H9 (cell line): Measurements from ENCODE around the gene DOCK11. TPM values are rescaled to one million over a fixed set of nuclear protein-coding genes. Genes with fewer than 3 reads are reported as not detected.

ENCODE experiments used
- DNase-seq: peaks from one replicate; pipeline ENCODE4 v3.0.0-alpha.2; 2017
- H2AFZ ChIP-seq: one replicate; pipeline ENCODE4 v1.6.1; 2013; ENCODE audit warnings: mild to moderate bottlenecking, low read length, control low read depth, moderate library complexity
- H2AK5ac ChIP-seq: 2 replicates; pipeline ENCODE4 v1.6.1; 2013; ENCODE audit warnings: low read length, control low read depth, mixed read lengths; ENCODE audit not compliant: insufficient read length
- H2BK120ac ChIP-seq: one replicate; pipeline ENCODE4 v1.6.1; 2013; ENCODE audit warnings: low read depth, mild to moderate bottlenecking, low read length, control low read depth, inconsistent platforms; ENCODE audit not compliant: poor library complexity, severe bottlenecking
- H2BK12ac ChIP-seq: 2 replicates; pipeline ENCODE4 v1.6.1; 2013; ENCODE audit warnings: low read length, control low read depth, mixed read lengths, low read depth; ENCODE audit not compliant: insufficient read length
- H2BK15ac ChIP-seq: 2 replicates; pipeline ENCODE4 v1.6.1; 2013; ENCODE audit warnings: low read depth, low read length, control low read depth
- H2BK20ac ChIP-seq: one replicate; pipeline ENCODE4 v1.6.1; 2013; ENCODE audit warnings: low read depth, mild to moderate bottlenecking, low read length, control low read depth, inconsistent platforms; ENCODE audit not compliant: poor library complexity, severe bottlenecking
- H2BK5ac ChIP-seq: 2 replicates; pipeline ENCODE4 v1.6.1; 2013; ENCODE audit warnings: low read length, control low read depth, mixed read lengths; ENCODE audit not compliant: insufficient read length
- H3K14ac ChIP-seq: 2 replicates; pipeline ENCODE4 v1.6.1; 2013; ENCODE audit warnings: low read length, control low read depth; ENCODE audit not compliant: insufficient read depth
- H3K18ac ChIP-seq: 2 replicates; pipeline ENCODE4 v1.6.1; 2013; ENCODE audit warnings: low read depth, mild to moderate bottlenecking, mixed read lengths, low read length, control low read depth; ENCODE audit not compliant: insufficient read length
- H3K23ac ChIP-seq: 2 replicates; pipeline ENCODE4 v1.6.1; 2013; ENCODE audit warnings: low read length, control low read depth, mixed read lengths, low read depth; ENCODE audit not compliant: insufficient read length
- H3K23me2 ChIP-seq: 2 replicates; pipeline ENCODE4 v1.6.1; 2013; ENCODE audit warnings: low read depth, mild to moderate bottlenecking, mixed read lengths, low read length, control low read depth; ENCODE audit not compliant: insufficient read length, poor library complexity, severe bottlenecking
- H3K27ac ChIP-seq: 2 replicates; pipeline ENCODE4 v1.5.1; 2013; ENCODE audit warnings: low read length, control low read depth, mixed read lengths, low read depth; ENCODE audit not compliant: insufficient read length
- H3K27me3 ChIP-seq: 2 replicates; pipeline ENCODE4 v1.6.1; 2013; ENCODE audit warnings: low read length, control low read depth, inconsistent platforms; ENCODE audit not compliant: insufficient read depth
- H3K4ac ChIP-seq: 2 replicates; pipeline ENCODE4 v1.6.1; 2013; ENCODE audit warnings: low read depth, mild to moderate bottlenecking, control low read depth, inconsistent platforms, low read length, moderate library complexity
- H3K4me1 ChIP-seq: 2 replicates; pipeline ENCODE4 v1.6.1; 2013; ENCODE audit warnings: low read length, control low read depth, inconsistent platforms; ENCODE audit not compliant: insufficient read depth
- H3K4me2 ChIP-seq: 2 replicates; pipeline ENCODE4 v1.6.1; 2013; ENCODE audit warnings: low read length, control low read depth, mixed read lengths; ENCODE audit not compliant: insufficient read length, insufficient read depth
- H3K56ac ChIP-seq: 2 replicates; pipeline ENCODE4 v1.6.1; 2013; ENCODE audit warnings: low read depth, mild to moderate bottlenecking, mixed read lengths, low read length, control low read depth; ENCODE audit not compliant: insufficient read length
- H3K79me1 ChIP-seq: 2 replicates; pipeline ENCODE4 v1.6.1; 2013; ENCODE audit warnings: low read depth, mild to moderate bottlenecking, moderate library complexity, low read length, control low read depth, inconsistent platforms; ENCODE audit not compliant: insufficient read depth, poor library complexity, severe bottlenecking
- H3K79me2 ChIP-seq: 2 replicates; pipeline ENCODE4 v1.6.1; 2013; ENCODE audit warnings: low read length, control low read depth, inconsistent platforms; ENCODE audit not compliant: insufficient read depth
- H3K9ac ChIP-seq: 2 replicates; pipeline ENCODE4 v1.6.1; 2013; ENCODE audit warnings: low read length, control low read depth, mixed read lengths; ENCODE audit not compliant: insufficient read length; ENCODE audit errors: extremely low read depth
- H3K9me3 ChIP-seq: one replicate; pipeline ENCODE4 v1.6.1; 2013; ENCODE audit warnings: low read depth, low read length, inconsistent platforms; ENCODE audit not compliant: control insufficient read depth
- H3T11ph ChIP-seq: one replicate; pipeline ENCODE4 v1.6.1; 2013; ENCODE audit warnings: mild to moderate bottlenecking, low read length, control low read depth, inconsistent platforms
- H4K20me1 ChIP-seq: one replicate; pipeline ENCODE4 v1.6.1; 2013; ENCODE audit not compliant: control insufficient read depth, insufficient read length, insufficient read depth
- H4K5ac ChIP-seq: 2 replicates; pipeline ENCODE4 v1.6.1; 2013; ENCODE audit warnings: low read depth, mild to moderate bottlenecking, mixed read lengths, low read length, control low read depth; ENCODE audit not compliant: insufficient read length
- H4K8ac ChIP-seq: replicated peaks from 2 replicates; pipeline ENCODE4 v1.6.1; 2013; ENCODE audit warnings: low read length, control low read depth, mixed read lengths, low read depth; ENCODE audit not compliant: insufficient read length
- H4K91ac ChIP-seq: 2 replicates; pipeline ENCODE4 v1.6.1; 2013; ENCODE audit warnings: low read depth, mild to moderate bottlenecking, moderate library complexity, mixed read lengths, low read length, control low read depth; ENCODE audit not compliant: insufficient read length
- H3K27ac Mint-ChIP-seq, 3 experiments: 2 replicates in 2 of 3; 3 replicates in 1 of 3; pipeline ENCODE4 v1.8.0; 2020 to 2021; ENCODE audit warnings: mixed read lengths in 3 of 3, mild to moderate bottlenecking in 1 of 3, moderate library complexity in 1 of 3
- H3K27me3 Mint-ChIP-seq: 2 replicates; pipeline ENCODE4 v1.8.0; 2021; ENCODE audit warnings: low read depth, mild to moderate bottlenecking, moderate library complexity, mixed read lengths
- H3K36me3 Mint-ChIP-seq, 3 experiments: 2 replicates in 2 of 3; 3 replicates in 1 of 3; pipeline ENCODE4 v1.8.0; 2020 to 2021; ENCODE audit warnings: low read depth in 3 of 3, mixed read lengths in 3 of 3; ENCODE audit not compliant: insufficient read depth in 1 of 3
- H3K4me1 Mint-ChIP-seq, 2 experiments: 2 replicates each; pipeline ENCODE4 v1.8.0; 2020; ENCODE audit warnings: mixed read lengths in 2 of 2
- H3K4me3 Mint-ChIP-seq, 2 experiments: 2 replicates in 1 of 2; 3 replicates in 1 of 2; pipeline ENCODE4 v1.8.0; 2020 to 2021; ENCODE audit warnings: mild to moderate bottlenecking in 2 of 2, mixed read lengths in 2 of 2, moderate library complexity in 1 of 2
- H3K9me3 Mint-ChIP-seq, 2 experiments: 2 replicates in 1 of 2; 3 replicates in 1 of 2; pipeline ENCODE4 v1.8.0; 2020; ENCODE audit warnings: mild to moderate bottlenecking in 2 of 2, mixed read lengths in 2 of 2, moderate library complexity in 1 of 2
- CTCF ChIP-seq: fragments of 200-600 bp; sonication (generic); conservative IDR thresholded peaks from 3 replicates; pipeline ENCODE4 v1.8.0; 2021; ENCODE audit warnings: antibody characterized with exemption, mild to moderate bottlenecking
- WGBS: extraction: QIAGEN DNeasy Blood & Tissue Kit; methylation state at CpG from one replicate; pipeline ENCODE4 v1.1.7; 2013; ENCODE audit warnings: missing lambda C conversion rate, low lambda C conversion rate, mixed read lengths; ENCODE audit not compliant: insufficient read length; ENCODE audit errors: extremely low coverage; 5-methylcytosine and 5-hydroxymethylcytosine counted together
- total RNA-seq: library from RNA; stranded (reverse); gene quantifications from 2 replicates; pipeline ENCODE4 v1.2.1, GENCODE V29; 2021

Gene DOCK11
- total RNA-seq, 1 experiment from 2014 or later, result 6.2 TPM

- no peak overlapping the region for H3K9ac ChIP-seq
- H3K4me2 ChIP-seq, result no peak overlapping the region
- H3K14ac ChIP-seq, result no peak overlapping the region; the same call in 1 of the 2 replicates
- no peaks in the 10 kb centered on the region for H3K27me3 ChIP-seq
- no peak overlapping the region for H2BK5ac ChIP-seq
- no peak overlapping the region for H3T11ph ChIP-seq
- no peak overlapping the region for H2BK120ac ChIP-seq
- no peak overlapping the region for H2AK5ac ChIP-seq
- no peaks in the 10 kb centered on the region for H4K20me1 ChIP-seq
- H3K79me2 ChIP-seq, result no peaks in the 10 kb centered on the region
- H3K4ac ChIP-seq, result no peak overlapping the region
- H4K5ac ChIP-seq, result no peak overlapping the region
- no peak overlapping the region for H2BK12ac ChIP-seq
- H3K23ac ChIP-seq, result no peak overlapping the region
- no CpG with 5 or more reads among the region's 4 CpGs for WGBS
- no peaks in the 10 kb centered on the region for H3K4me1 ChIP-seq
- H4K8ac ChIP-seq, result no peak overlapping the region
- H3K23me2 ChIP-seq, result no peaks in the 10 kb centered on the region
- H3K56ac ChIP-seq, result no peak overlapping the region
- Mint-ChIP-seq H3K4me1 (no peaks in the 10 kb centered on the region), H3K4me3 (no peak overlapping the region), H3K27me3 (no peaks in the 10 kb centered on the region), H3K36me3 (peaks cover 0 to 6% (median 3%) of the 10 kb centered on the region in 3 experiments; a peak in 3 of 7 replicates), H3K9me3 (peaks cover 9 to 55% of the 10 kb centered on the region in 2 experiments), H3K27ac (no peak overlapping the region)
- TF ChIP-seq CTCF, result no peak
- no peak overlapping the region for H3K18ac ChIP-seq
- no peak overlapping the region for H3K27ac ChIP-seq
- H4K91ac ChIP-seq, result no peak overlapping the region
- no peak overlapping the region for H2AFZ ChIP-seq
- no peak for DNase-seq
- no peaks in the 10 kb centered on the region for H3K79me1 ChIP-seq
- H3K9me3 ChIP-seq, result peaks cover 37% of the 10 kb centered on the region
- no peak overlapping the region for H2BK20ac ChIP-seq
- no peak overlapping the region for H2BK15ac ChIP-seq
These were observed 19.7 kb upstream of the DOCK11 start for GRCh38 chrX:118475903-118476302.
